DOHH2 (cell line): Measurements from ENCODE around the gene TARS2.

ENCODE experiments used
- EZH2phosphoT487 ChIP-seq: fragments of 200-600 bp; sonication (generic); IDR thresholded peaks from 2 replicates; pipeline ENCODE4 v1.6.1; 2017; ENCODE audit warnings: borderline replicate concordance, mild to moderate bottlenecking, antibody characterized with exemption, low read length, moderate library complexity, mixed read lengths
- TF ChIP-seq, protein P1 (sequence below): fragments of 200-600 bp; sonication (generic); IDR thresholded peaks from one replicate; pipeline ENCODE4 v1.5.1; 2014; ENCODE audit warnings: antibody characterized with exemption, mild to moderate bottlenecking, low read depth, low read length; ENCODE audit not compliant: poor library complexity, severe bottlenecking

DNA sequence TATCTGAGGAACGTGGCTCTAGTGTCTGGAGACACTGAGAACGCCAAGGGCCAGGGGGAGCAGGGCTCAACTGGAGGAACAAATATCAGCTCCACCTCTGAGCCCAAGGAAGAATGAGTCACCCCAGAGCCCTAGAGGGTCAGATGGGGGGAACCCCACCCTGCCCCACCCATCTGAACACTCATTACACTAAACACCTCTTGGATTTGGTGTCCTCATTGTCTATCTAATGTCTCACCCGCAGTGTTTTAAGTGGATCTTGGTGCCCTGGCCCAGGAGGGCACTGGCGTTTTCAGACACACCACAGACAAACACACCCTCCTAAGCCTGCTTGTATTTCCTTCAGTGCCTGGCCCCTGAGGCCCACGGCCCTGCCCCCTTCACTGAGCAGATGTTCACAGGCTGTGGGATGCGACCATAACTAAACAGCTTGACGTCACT lies 26.2 kb downstream of the TARS2 start:
- TF ChIP-seq, protein P1, sequence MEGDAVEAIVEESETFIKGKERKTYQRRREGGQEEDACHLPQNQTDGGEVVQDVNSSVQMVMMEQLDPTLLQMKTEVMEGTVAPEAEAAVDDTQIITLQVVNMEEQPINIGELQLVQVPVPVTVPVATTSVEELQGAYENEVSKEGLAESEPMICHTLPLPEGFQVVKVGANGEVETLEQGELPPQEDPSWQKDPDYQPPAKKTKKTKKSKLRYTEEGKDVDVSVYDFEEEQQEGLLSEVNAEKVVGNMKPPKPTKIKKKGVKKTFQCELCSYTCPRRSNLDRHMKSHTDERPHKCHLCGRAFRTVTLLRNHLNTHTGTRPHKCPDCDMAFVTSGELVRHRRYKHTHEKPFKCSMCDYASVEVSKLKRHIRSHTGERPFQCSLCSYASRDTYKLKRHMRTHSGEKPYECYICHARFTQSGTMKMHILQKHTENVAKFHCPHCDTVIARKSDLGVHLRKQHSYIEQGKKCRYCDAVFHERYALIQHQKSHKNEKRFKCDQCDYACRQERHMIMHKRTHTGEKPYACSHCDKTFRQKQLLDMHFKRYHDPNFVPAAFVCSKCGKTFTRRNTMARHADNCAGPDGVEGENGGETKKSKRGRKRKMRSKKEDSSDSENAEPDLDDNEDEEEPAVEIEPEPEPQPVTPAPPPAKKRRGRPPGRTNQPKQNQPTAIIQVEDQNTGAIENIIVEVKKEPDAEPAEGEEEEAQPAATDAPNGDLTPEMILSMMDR: no peak
- TF ChIP-seq EZH2phosphoT487: no peak
